H1 (cell line): ENCODE data around the gene DNLZ. TPM values are rescaled to one million over a fixed set of nuclear protein-coding genes. Genes with fewer than 3 reads are reported as not detected.

ENCODE experiments used
- KDM4A ChIP-seq: IDR thresholded peaks from one replicate; pipeline ENCODE4 v1.7.1; 2012; ENCODE audit warnings: low read depth, mild to moderate bottlenecking, moderate library complexity, low read length, inconsistent platforms; ENCODE audit not compliant: severe bottlenecking
- RAD21 ChIP-seq, 2 experiments: IDR thresholded peaks in 1 of 2; conservative IDR thresholded peaks in 1 of 2; 2 replicates each; pipeline ENCODE4 v1.6.1; 2011; ENCODE audit warnings: low read depth in 2 of 2, low read length in 2 of 2, improper control_type of control experiment in 1 of 2, inconsistent platforms in 1 of 2, mild to moderate bottlenecking in 1 of 2, moderate library complexity in 1 of 2
- RNF2 ChIP-seq: fragments of 200-900, 300-1000 bp; sonication (generic); IDR thresholded peaks from 2 replicates; pipeline ENCODE4 v1.7.1; 2016; ENCODE audit warnings: borderline replicate concordance, low read depth, mild to moderate bottlenecking, antibody characterized with exemption, low read length; ENCODE audit not compliant: poor library complexity, severe bottlenecking; ENCODE audit errors: missing control alignments
- TEAD4 ChIP-seq: IDR thresholded peaks from 2 replicates; pipeline ENCODE4 v1.6.1; 2012; ENCODE audit warnings: low read depth, low read length, inconsistent platforms, mixed read lengths
- polyA plus RNA-seq, 7 experiments: library from polyadenylated mRNA; depleted of rRNA in 3 of 7; stranded (reverse) in 5 of 7; unstranded in 2 of 7; fragments of >200 nt in 5 of 7; fragments of 200-250 nt in 2 of 7; gene quantifications; 1 replicate in 5 of 7; 2 replicates in 1 of 7; 4 replicates in 1 of 7; pipeline versions ENCODE4 v1.2.1 to v1.2.3, GENCODE V29; 2011 to 2013; ENCODE audit warnings: missing spikeins in 2 of 7, mixed read lengths in 2 of 7
- total RNA-seq: library from RNA; stranded (reverse); fragmentation: NEBNext Ultra II Directional; extraction: Animal tissue kit (Norgen Biotek cat#: 25700); gene quantifications from 2 replicates; pipeline ENCODE4 v1.2.1, GENCODE V29; 2021

Gene DNLZ
- total and polyA plus RNA-seq, 2 of the 8 experiments (the other 6 are each of a cell fraction or from before 2014, with no cell fraction given), result 11.6 to 17.9 TPM

GRCh38 chr9:136317695-136318094 lies 45.8 kb downstream of the DNLZ start (continued):
- TF ChIP-seq KDM4A (no peak), RNF2 (no peak), RAD21 (IDR thresholded peaks at IDR 0.05 in 1 of 2, conservative IDR thresholded peaks at IDR 0.05 in 1 of 2; ENCODE audit: low read depth in 2 of 2, low read length in 2 of 2) (no peak), TEAD4 (no peak)
